Smooth muscle cell (in vitro differentiated cells): ENCODE results near the gene TRAF7. TPM values are rescaled to one million over a fixed set of nuclear protein-coding genes. Genes with fewer than 3 reads are reported as not detected.

Source experiments
- DNase-seq: peaks from one replicate; lab custom pipeline; 2025; ENCODE audit not compliant: unreplicated experiment; lab: John Stamatoyannopoulos, UW
- H2AFZ ChIP-seq: fragments of 200-600 bp; sonication (generic); 2 replicates; pipeline ENCODE4 v1.6.0; 2016; ENCODE audit warnings: antibody characterized with exemption, low read depth, mild to moderate bottlenecking
- H3F3A ChIP-seq: fragments of 200-600 bp; sonication (generic); 2 replicates; pipeline ENCODE4 v1.6.0; 2017; ENCODE audit warnings: antibody characterized with exemption, low read depth
- H3K27ac ChIP-seq: fragments of 200-600 bp; sonication (generic); 2 replicates; pipeline ENCODE4 v1.5.1; 2016; ENCODE audit warnings: low read depth, mild to moderate bottlenecking
- H3K27me3 ChIP-seq: fragments of 200-600 bp; sonication (generic); 2 replicates; pipeline ENCODE4 v1.6.1; 2016; ENCODE audit warnings: low read depth, mild to moderate bottlenecking
- H3K36me3 ChIP-seq: fragments of 200-600 bp; sonication (generic); 2 replicates; pipeline ENCODE4 v1.5.1; 2016; ENCODE audit warnings: low read depth
- H3K4me1 ChIP-seq: fragments of 200-600 bp; sonication (generic); 2 replicates; pipeline ENCODE4 v1.5.1; 2016; ENCODE audit warnings: low read depth
- H3K4me2 ChIP-seq: fragments of 200-600 bp; sonication (generic); 2 replicates; pipeline ENCODE4 v1.6.0; 2016; ENCODE audit warnings: mild to moderate bottlenecking
- H3K4me3 ChIP-seq: fragments of 200-600 bp; sonication (generic); 2 replicates; pipeline ENCODE4 v1.5.1; 2016; ENCODE audit warnings: mild to moderate bottlenecking
- H3K79me2 ChIP-seq: fragments of 200-600 bp; sonication (generic); 2 replicates; pipeline ENCODE4 v1.6.0; 2016; ENCODE audit warnings: low read depth, mild to moderate bottlenecking
- H3K9ac ChIP-seq: fragments of 200-600 bp; sonication (generic); 2 replicates; pipeline ENCODE4 v1.6.0; 2016; ENCODE audit warnings: low read depth
- H3K9me3 ChIP-seq: fragments of 200-600 bp; sonication (generic); replicated peaks from 2 replicates; pipeline ENCODE4 v1.5.1; 2016; ENCODE audit warnings: low read depth
- H4K20me1 ChIP-seq: fragments of 200-600 bp; sonication (generic); 2 replicates; pipeline ENCODE4 v1.6.0; 2016; ENCODE audit warnings: low read depth
- WGBS: methylation state at CpG from one replicate; pipeline ENCODE4 v1.1.7; 2016; ENCODE audit warnings: low lambda C conversion rate; 5-methylcytosine and 5-hydroxymethylcytosine counted together
- polyA plus RNA-seq: library from polyadenylated mRNA; unstranded; fragments of >200 nt; fragmentation: Nextera tagmentation; extraction: Ambion mirVana; gene quantifications from 2 replicates; pipeline ENCODE4 v1.2.1, GENCODE V29; 2016
- total RNA-seq: library from RNA; depleted of rRNA; stranded (reverse); fragments of >200 nt; gene quantifications from 2 replicates; pipeline ENCODE4 v1.2.3, GENCODE V29; 2014
- TF ChIP-seq, protein P1 (sequence below): fragments of 200-600 bp; sonication (generic); IDR thresholded peaks from 2 replicates; pipeline ENCODE4 v1.5.1; 2017; ENCODE audit warnings: borderline replicate concordance, mild to moderate bottlenecking, antibody characterized with exemption; ENCODE audit not compliant: insufficient read depth, poor library complexity, severe bottlenecking

Gene TRAF7
- total and polyA plus RNA-seq, 2 experiments from 2014 or later: 27.5 to 52.6 TPM

DNA sequence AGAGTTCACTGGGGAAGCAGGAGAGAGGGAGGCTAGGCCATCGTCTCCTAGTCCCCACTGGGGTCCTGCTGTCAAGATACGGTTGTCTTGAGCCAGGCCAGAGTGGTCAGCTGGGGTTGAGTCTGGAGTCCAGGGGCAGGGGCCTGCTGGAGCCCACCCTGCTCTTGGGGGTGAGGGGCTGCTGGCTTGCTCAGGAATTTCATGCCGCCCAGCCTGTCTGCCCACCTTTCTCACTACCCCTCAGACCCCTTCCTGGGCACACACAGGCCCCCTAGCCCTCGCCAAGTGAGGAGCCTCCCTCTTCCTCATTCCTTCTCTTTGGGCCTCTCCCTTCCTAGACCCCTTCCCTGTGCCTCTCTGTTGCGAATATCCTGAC is 1.3 kb downstream of the TRAF7 start:
- Histone ChIP-seq H3K4me2 (peak overlapping the region; percentile 88), H3K36me3 (no peaks in the 10 kb centered on the region), H2AFZ (no peak overlapping the region), H3K9me3 (no peaks in the 10 kb centered on the region), H4K20me1 (peaks cover 88% of the 10 kb centered on the region), H3K27ac (no peak overlapping the region), H3K27me3 (no peaks in the 10 kb centered on the region), H3K9ac (no peak overlapping the region), H3K4me3 (peak overlapping the region; percentile 94), H3F3A (peaks cover 5% of the 10 kb centered on the region), H3K4me1 (peaks cover 31% of the 10 kb centered on the region), H3K79me2 (peaks cover 91% of the 10 kb centered on the region)
- TF ChIP-seq, protein P1, sequence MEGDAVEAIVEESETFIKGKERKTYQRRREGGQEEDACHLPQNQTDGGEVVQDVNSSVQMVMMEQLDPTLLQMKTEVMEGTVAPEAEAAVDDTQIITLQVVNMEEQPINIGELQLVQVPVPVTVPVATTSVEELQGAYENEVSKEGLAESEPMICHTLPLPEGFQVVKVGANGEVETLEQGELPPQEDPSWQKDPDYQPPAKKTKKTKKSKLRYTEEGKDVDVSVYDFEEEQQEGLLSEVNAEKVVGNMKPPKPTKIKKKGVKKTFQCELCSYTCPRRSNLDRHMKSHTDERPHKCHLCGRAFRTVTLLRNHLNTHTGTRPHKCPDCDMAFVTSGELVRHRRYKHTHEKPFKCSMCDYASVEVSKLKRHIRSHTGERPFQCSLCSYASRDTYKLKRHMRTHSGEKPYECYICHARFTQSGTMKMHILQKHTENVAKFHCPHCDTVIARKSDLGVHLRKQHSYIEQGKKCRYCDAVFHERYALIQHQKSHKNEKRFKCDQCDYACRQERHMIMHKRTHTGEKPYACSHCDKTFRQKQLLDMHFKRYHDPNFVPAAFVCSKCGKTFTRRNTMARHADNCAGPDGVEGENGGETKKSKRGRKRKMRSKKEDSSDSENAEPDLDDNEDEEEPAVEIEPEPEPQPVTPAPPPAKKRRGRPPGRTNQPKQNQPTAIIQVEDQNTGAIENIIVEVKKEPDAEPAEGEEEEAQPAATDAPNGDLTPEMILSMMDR: no peak
- WGBS: 73% methylated on average over 5 of the region's 5 CpGs
- DNase-seq: no peak

DNA sequence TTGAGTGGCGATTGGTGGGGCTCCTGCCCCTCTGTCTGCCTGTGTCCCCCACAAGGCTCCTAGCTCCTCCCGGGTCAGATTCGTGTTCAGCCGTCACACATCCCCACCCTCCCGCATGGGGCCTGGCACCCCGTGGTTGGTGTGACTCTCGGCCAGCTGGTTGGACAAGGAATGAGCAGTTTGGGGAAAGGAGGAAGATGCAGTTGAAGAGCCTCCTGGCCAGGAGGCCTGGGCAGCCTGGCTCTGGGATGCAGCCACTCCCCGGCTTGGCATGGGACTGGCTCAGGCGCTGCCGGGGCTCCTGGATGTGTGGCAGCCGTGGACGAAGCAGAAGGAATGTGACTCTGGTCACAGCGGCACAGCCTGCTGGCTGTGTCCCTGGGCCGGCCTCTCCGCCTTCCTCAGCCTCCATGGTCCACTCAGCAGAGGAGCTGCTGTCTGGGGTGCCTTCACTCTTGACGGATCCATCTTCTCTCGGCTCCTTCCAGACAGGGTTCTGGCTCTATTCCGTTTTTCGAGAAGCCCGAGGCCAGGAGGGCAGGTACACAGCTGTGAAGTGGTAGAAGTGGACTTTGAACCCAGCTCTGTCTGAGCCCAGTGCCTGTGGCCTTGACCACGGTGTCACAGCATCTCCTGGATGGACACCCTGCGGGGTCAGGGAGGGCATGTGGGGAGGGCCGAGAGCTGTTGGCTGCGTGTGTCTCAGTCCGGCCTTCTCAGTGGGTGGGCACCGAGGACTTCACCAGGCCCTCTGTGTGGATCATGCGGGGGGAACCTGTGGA is 2.1 kb downstream of the TRAF7 start:
- no peak overlapping the region for H3K9ac ChIP-seq
- no peak overlapping the region for H2AFZ ChIP-seq
- H3K9me3 ChIP-seq: no peaks in the 10 kb centered on the region
- no peaks in the 10 kb centered on the region for H3F3A ChIP-seq
- no peaks in the 10 kb centered on the region for H3K36me3 ChIP-seq
- TF ChIP-seq, protein P1: no peak
- no peaks in the 10 kb centered on the region for H3K27me3 ChIP-seq
- peaks cover 26% of the 10 kb centered on the region for H3K4me1 ChIP-seq
- 95% methylated on average over 27 of the region's 27 CpGs for WGBS
- peaks cover 91% of the 10 kb centered on the region for H3K79me2 ChIP-seq
- H3K4me3 ChIP-seq: no peak overlapping the region
- DNase-seq: no peak
- no peak overlapping the region for H3K27ac ChIP-seq
- peaks cover 88% of the 10 kb centered on the region for H4K20me1 ChIP-seq
- H3K4me2 ChIP-seq: peak overlapping the region; percentile 88

DNA sequence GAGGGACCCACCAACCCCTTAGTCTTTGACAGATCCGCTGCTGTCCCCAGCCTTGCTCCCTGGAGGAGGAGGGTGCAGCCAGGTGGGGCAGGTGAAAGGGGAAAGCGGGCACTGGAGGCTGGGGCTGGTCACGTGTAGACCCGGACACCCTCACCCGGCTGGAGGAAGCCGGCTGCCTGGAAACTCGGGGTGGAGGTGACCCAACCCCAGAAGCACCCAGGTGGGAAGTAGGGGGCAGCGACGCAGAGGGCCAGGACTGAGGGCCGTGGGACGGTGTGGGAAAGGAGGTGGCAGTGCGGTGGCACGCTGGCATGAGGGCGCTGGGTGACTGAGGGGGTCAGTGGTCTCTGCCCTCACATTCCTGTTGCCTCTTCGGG is 2.7 kb downstream of the TRAF7 start:
- H3K27ac ChIP-seq: no peak overlapping the region
- H3K4me3 ChIP-seq: no peak overlapping the region

More for the DNA sequence above, 2.7 kb downstream of the TRAF7 start:
- 94% methylated on average over 14 of the region's 15 CpGs for WGBS
- Histone ChIP-seq H3K4me2 (no peak overlapping the region), H2AFZ (no peak overlapping the region), H4K20me1 (peaks cover 88% of the 10 kb centered on the region), H3F3A (no peaks in the 10 kb centered on the region), H3K36me3 (no peaks in the 10 kb centered on the region), H3K9ac (no peak overlapping the region), H3K79me2 (peaks cover 90% of the 10 kb centered on the region), H3K27me3 (no peaks in the 10 kb centered on the region), H3K4me1 (peaks cover 21% of the 10 kb centered on the region), H3K9me3 (no peaks in the 10 kb centered on the region)
- TF ChIP-seq, protein P1: no peak
- DNase-seq: no peak
